Measurements from ENCODE around the gene DEFB116. TPM values are rescaled to one million over a fixed set of nuclear protein-coding genes. Genes with fewer than 3 reads are reported as not detected.

The DEFB116 gene
- total and polyA plus RNA-seq, 4 donors: not detected

- no peak overlapping the region for H3K4me3 ChIP-seq
- 65 to 75% methylated on average over 6 of the region's 6 CpGs for WGBS, 2 donors
- no peak overlapping the region for H3K27ac ChIP-seq (ENCODE audit: low read depth in 1 of 2, low read length in 1 of 2)
- no peak for TF ChIP-seq CTCF (IDR thresholded peaks at IDR 0.05; ENCODE audit: control extremely low read depth, extremely low read depth)
- H3K27me3 ChIP-seq (ENCODE audit: control insufficient read depth in 3 of 3, insufficient read depth in 3 of 3, low read length in 2 of 3): no peaks in the 10 kb centered on the region
- DNase-seq (no peak), ATAC-seq (ENCODE audit: insufficient read depth, low FRiP score) (no peak)
- no peaks in the 10 kb centered on the region for H3K36me3 ChIP-seq (ENCODE audit: control insufficient read depth in 4 of 4, insufficient read depth in 4 of 4, low read length in 4 of 4)
- peaks cover 0 to 15% (median 1%) of the 10 kb centered on the region in 4 donors for H3K9me3 ChIP-seq (ENCODE audit: control insufficient read depth in 4 of 4, insufficient read depth in 3 of 4, low read length in 3 of 4)
- no peaks in the 10 kb centered on the region for H3K4me1 ChIP-seq (ENCODE audit: control insufficient read depth in 5 of 5, insufficient read depth in 5 of 5, low read length in 5 of 5)
- H3K9ac ChIP-seq (ENCODE audit: insufficient read depth in 1 of 2, low read length in 2 of 2): no peak overlapping the region
Measured at GRCh38 chr20:31260326-31260932, 48.0 kb downstream of the DEFB116 start.

GRCh38 chr20:31257364-31257763 is 51.0 kb downstream of the DEFB116 start, which contains the start of gene DEFB115:
DEFB115 (plus strand) TSS chr20:31257664; CDS start chr20:31257664, 0 bp downstream.
- TF ChIP-seq CTCF (IDR thresholded peaks at IDR 0.05; ENCODE audit: control extremely low read depth, extremely low read depth): no peak
- no peaks in the 10 kb centered on the region for H3K4me1 ChIP-seq (ENCODE audit: control insufficient read depth in 5 of 5, insufficient read depth in 5 of 5, low read length in 5 of 5)
- ATAC-seq (ENCODE audit: insufficient read depth, low FRiP score) (no peak), DNase-seq (no peak)
- no peaks in the 10 kb centered on the region for H3K36me3 ChIP-seq (ENCODE audit: control insufficient read depth in 4 of 4, insufficient read depth in 4 of 4, low read length in 4 of 4)
- no peaks in the 10 kb centered on the region for H3K27me3 ChIP-seq (ENCODE audit: control insufficient read depth in 3 of 3, insufficient read depth in 3 of 3, low read length in 2 of 3)
- H3K27ac ChIP-seq (ENCODE audit: low read depth in 1 of 2, low read length in 1 of 2): no peak within 1 kb of the TSS
- WGBS, 2 donors: 52 to 59% methylated on average over 2 of the region's 2 CpGs
- no peak within 1 kb of the TSS for H3K9ac ChIP-seq (ENCODE audit: insufficient read depth in 1 of 2, low read length in 2 of 2)
- no peak within 1 kb of the TSS for H3K4me3 ChIP-seq
- H3K9me3 ChIP-seq (ENCODE audit: control insufficient read depth in 4 of 4, insufficient read depth in 3 of 4, low read length in 3 of 4): peaks cover 0 to 18% (median 1%) of the 10 kb centered on the region in 4 donors

DNA sequence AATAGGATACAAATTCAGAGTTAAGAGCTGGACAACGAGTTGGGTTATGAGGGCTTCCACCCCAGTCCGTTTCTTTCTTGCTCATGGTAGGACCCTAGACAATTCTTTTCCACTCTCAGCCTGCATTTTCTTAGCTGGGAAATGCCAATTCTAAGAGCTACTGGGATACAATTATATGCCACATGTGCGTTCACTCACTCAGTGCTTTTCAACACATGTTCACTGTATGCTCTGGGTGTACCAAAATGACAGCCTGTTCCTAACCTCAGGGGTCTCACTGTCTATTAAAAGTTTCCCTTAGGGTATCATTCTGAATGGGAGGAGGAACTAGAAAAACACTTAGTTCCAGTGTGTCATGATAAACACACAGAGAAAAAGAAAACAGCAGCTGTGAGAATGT is 51.4 kb downstream of the DEFB116 start:
- DNase-seq (no peak), ATAC-seq (ENCODE audit: insufficient read depth, low FRiP score) (no peak)
- Histone ChIP-seq H3K9ac (ENCODE audit: insufficient read depth in 1 of 2, low read length in 2 of 2) (no peak overlapping the region), H3K27me3 (ENCODE audit: control insufficient read depth in 3 of 3, insufficient read depth in 3 of 3, low read length in 2 of 3) (no peaks in the 10 kb centered on the region), H3K9me3 (ENCODE audit: control insufficient read depth in 4 of 4, insufficient read depth in 3 of 4, low read length in 3 of 4) (peaks cover 0 to 19% (median 1%) of the 10 kb centered on the region in 4 donors), H3K4me1 (ENCODE audit: control insufficient read depth in 5 of 5, insufficient read depth in 5 of 5, low read length in 5 of 5) (no peaks in the 10 kb centered on the region), H3K4me3 (no peak overlapping the region), H3K36me3 (ENCODE audit: control insufficient read depth in 4 of 4, insufficient read depth in 4 of 4, low read length in 4 of 4) (no peaks in the 10 kb centered on the region), H3K27ac (ENCODE audit: low read depth in 1 of 2, low read length in 1 of 2) (no peak overlapping the region)
- no peak for TF ChIP-seq CTCF (IDR thresholded peaks at IDR 0.05; ENCODE audit: control extremely low read depth, extremely low read depth)
- WGBS, 2 donors: 40 to 44% methylated on average over 3 of the region's 3 CpGs

Small RNAs within 50 kb of the gene (small RNA-seq; reads per million reads assigned to genes)
- gene RNA5SP480 (ENCODE audit: low replicate concordance): not detected

Other genes starting within 250 kb of the DEFB116 start
- not detected for gene DEFB115, start 50.9 kb downstream of the DEFB116 start, total RNA-seq
- not detected for gene DEFB115, start 50.9 kb downstream of the DEFB116 start, polyA plus RNA-seq
- not detected for gene DEFB118, start 60.0 kb upstream of the DEFB116 start, total RNA-seq
- not detected for gene DEFB118, start 60.0 kb upstream of the DEFB116 start, polyA plus RNA-seq
- gene DEFB119, start 82.0 kb upstream of the DEFB116 start, total RNA-seq: not detected
- gene DEFB119, start 82.0 kb upstream of the DEFB116 start, polyA plus RNA-seq: not detected
- not detected for gene DEFB121, start 97.6 kb upstream of the DEFB116 start, total RNA-seq
- not detected for gene DEFB121, start 97.6 kb upstream of the DEFB116 start, polyA plus RNA-seq
- gene DEFB123, start 132.0 kb upstream of the DEFB116 start, total RNA-seq: not detected
- not detected for gene DEFB123, start 132.0 kb upstream of the DEFB116 start, polyA plus RNA-seq
- gene DEFB124, start 166.5 kb upstream of the DEFB116 start, total RNA-seq: not detected
- under 1 TPM in 1 of 2 donors, not detected in 1; 0.18 TPM for gene DEFB124, start 166.5 kb upstream of the DEFB116 start, polyA plus RNA-seq
- 1 to 10 TPM; 1.7 to 7.1 TPM for gene REM1, start 166.7 kb upstream of the DEFB116 start, total RNA-seq
- gene REM1, start 166.7 kb upstream of the DEFB116 start, polyA plus RNA-seq: 1 to 10 TPM; 1.3 to 1.7 TPM
- gene HM13, start 205.9 kb upstream of the DEFB116 start, total RNA-seq: 100 to 1,000 TPM in 1 of 2 donors, 10 to 100 TPM in 1; 53.5 to 237 TPM
- 100 to 1,000 TPM; 173 to 249 TPM for gene HM13, start 205.9 kb upstream of the DEFB116 start, polyA plus RNA-seq